ENCODE measurements around the gene GTSE1.

DNA sequence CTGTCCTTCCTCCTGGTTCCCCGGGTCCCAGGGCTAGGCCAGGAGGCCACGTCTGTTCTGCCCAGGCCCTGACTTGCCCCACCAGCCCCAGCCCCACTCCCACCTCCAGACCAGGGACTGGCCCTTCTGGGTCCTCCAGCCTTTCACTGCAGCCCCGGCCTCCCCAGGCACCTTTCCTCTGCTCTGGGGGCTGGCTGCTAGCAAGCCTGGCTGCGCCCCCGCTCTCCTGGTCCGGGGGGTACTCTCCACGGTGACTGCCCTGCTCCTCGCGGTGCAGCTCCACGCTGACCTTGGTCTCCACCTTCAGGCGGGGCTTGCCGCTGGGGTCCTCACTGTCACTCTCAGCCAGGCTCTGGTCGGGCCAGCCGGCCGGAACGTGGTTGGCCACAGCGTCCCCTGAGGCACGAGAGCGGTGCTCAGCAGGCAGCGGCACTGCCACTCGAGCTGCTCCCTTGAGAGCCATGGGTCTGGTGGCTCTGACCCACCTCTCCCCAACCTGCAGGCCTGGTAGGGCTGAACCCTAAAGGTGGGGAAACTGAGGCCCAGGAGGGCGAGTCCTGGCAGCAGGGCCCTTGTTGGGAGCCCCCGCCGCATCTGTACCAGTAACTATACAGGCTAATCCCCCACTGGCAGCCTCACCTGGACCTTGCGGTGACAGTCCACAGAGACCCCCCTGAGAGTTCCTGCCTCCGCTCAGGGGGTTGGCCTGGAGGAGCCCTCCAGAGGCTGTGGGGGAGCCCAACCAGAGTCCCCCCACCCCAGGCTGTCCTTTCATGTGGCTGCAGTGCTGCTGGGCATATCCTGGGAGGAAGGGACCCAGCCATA, 67.9 kb downstream of the GTSE1 start:
- no peak for TF ChIP-seq CTCF (conservative IDR thresholded peaks at IDR 0.05)
- no peak for TF ChIP-seq EZH2 (IDR thresholded peaks at IDR 0.05; ENCODE audit: low read depth)
